Prostate gland (tissue), 2 donors: Measurements from ENCODE around the gene LPP.

ENCODE experiments used
- POLR2AphosphoS5 ChIP-seq: sonication (generic); formaldehyde crosslinking; IDR thresholded peaks from one replicate; pipeline ENCODE4 v1.6.1; 2017; ENCODE audit warnings: antibody characterized with exemption
- TF ChIP-seq, protein P1 (sequence below), 4 experiments: fragments of 200-600 bp in 2 of 4; fragments of 450-650 bp in 2 of 4; sonication (generic) in 2 of 4; IDR thresholded peaks; 1 replicate in 3 of 4; 2 replicates in 1 of 4; pipeline ENCODE4 v1.5.1; 2016 to 2019; ENCODE audit warnings: antibody characterized with exemption in 4 of 4, mild to moderate bottlenecking in 2 of 4, moderate library complexity in 2 of 4

GRCh38 chr3:188604651-188605050 is 450.7 kb downstream of the LPP start:
- TF ChIP-seq, protein P1, sequence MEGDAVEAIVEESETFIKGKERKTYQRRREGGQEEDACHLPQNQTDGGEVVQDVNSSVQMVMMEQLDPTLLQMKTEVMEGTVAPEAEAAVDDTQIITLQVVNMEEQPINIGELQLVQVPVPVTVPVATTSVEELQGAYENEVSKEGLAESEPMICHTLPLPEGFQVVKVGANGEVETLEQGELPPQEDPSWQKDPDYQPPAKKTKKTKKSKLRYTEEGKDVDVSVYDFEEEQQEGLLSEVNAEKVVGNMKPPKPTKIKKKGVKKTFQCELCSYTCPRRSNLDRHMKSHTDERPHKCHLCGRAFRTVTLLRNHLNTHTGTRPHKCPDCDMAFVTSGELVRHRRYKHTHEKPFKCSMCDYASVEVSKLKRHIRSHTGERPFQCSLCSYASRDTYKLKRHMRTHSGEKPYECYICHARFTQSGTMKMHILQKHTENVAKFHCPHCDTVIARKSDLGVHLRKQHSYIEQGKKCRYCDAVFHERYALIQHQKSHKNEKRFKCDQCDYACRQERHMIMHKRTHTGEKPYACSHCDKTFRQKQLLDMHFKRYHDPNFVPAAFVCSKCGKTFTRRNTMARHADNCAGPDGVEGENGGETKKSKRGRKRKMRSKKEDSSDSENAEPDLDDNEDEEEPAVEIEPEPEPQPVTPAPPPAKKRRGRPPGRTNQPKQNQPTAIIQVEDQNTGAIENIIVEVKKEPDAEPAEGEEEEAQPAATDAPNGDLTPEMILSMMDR (IDR thresholded peaks at IDR 0.05) = no peak
- no peak for TF ChIP-seq POLR2AphosphoS5
